ENCODE data around the gene RGSL1.

The RGSL1 gene

GRCh38 chr1:182552527-182552926 is 102.6 kb downstream of the RGSL1 start:
- DNase-seq, result no peak

GRCh38 chr1:182555493-182555892 is 105.5 kb downstream of the RGSL1 start:
- DNase-seq, result no peak

GRCh38 chr1:182556279-182556678 is 106.3 kb downstream of the RGSL1 start:
- no peak for DNase-seq

DNA sequence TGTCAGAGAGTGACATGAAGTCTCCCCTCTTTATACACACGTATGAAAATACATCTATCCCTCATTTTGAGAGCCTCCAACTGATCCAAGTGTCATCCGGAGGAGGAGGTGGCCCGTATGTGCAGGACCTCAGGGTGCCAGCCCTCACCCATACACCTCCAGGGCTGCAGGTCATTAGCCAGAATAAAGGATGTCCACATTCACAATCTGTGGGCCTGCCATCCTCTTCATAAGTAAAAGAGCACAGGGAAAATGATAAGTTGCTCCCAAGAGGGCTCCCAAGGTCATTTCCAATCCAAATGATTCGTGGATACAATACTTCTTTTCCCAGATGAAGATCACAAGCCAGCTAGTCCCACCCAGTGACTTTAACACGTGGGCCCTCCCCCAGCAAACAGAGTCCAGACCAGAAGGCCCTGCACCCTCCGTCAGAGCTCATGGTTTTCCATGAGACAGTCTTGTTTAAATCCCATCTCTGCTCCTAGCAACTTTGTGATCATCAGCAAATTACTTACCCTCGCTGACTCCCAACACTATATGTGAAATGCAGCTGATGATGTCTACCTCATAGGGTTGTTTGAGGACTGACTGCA is 110.5 kb downstream of the RGSL1 start:
- no peak for DNase-seq

DNA sequence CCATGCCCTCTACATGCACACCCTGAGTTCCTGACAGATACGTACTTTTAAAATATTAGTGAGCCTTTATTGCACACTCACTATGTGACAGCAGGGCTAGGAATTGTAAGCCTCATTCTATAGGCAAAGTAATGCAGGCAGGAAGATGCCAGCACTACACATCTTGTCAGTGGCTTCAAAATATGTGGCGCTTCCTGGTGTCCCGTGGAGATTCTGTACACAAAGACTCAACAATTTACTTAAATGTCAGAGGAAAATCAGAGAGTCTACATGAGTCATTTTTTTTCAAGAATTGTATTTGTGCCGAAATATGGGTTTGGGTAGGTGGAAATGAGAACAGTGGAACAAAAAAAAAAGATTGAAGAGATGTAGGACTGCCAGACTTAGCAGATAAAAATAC is 111.5 kb downstream of the RGSL1 start:
- DNase-seq, result no peak

GRCh38 chr1:182563095-182563494 is 113.1 kb downstream of the RGSL1 start:
- no peak for DNase-seq

GRCh38 chr1:182564406-182565004 is 114.6 kb downstream of the RGSL1 start:
- no peak for DNase-seq

DNA sequence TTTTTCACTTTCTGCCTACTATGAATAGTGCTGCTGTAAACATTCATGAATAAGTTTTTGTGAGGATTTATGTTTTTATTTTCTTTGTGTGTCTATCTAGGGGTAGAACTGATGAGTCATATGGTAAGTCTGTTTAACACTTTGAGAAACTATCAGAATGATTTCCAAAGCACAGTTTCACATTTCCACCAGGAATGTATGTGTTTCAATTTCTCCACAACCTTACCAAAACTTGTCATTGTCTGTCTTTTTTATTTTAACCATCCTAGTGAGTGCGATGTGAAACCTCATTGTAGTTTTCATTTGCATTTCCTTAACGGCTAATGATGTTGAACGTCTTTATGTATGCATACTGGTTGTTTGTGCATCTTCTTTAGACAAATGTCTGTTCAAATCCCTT is 115.6 kb downstream of the RGSL1 start:
- DNase-seq, result no peak

- no peak for DNase-seq
These were observed 117.7 kb downstream of the RGSL1 start for GRCh38 chr1:182567629-182568028.

- DNase-seq, result no peak
These were observed 118.8 kb downstream of the RGSL1 start for GRCh38 chr1:182568647-182569284.

- no peak for DNase-seq
These were observed 120.1 kb downstream of the RGSL1 start for GRCh38 chr1:182569939-182570610.

DNA sequence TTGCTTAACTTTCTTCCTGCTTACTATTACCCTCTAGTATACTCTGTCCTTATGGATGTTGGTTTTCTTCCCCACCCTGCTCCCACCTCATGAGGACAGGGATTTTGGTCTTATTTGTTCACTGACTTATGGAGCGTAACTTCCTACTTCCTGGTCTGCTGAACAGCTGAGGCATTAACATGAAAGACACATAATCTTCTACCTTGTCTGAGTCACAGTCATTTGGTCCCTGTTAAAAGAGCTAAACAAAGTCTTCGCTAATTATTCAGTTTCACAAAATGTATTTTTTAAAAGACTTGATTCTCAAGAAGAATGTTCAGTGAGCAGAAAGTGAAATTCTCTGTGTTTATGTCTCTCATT is 120.6 kb downstream of the RGSL1 start:
- DNase-seq, result no peak

- no peak for DNase-seq
These were observed 124.2 kb downstream of the RGSL1 start for GRCh38 chr1:182574156-182574555.

DNA sequence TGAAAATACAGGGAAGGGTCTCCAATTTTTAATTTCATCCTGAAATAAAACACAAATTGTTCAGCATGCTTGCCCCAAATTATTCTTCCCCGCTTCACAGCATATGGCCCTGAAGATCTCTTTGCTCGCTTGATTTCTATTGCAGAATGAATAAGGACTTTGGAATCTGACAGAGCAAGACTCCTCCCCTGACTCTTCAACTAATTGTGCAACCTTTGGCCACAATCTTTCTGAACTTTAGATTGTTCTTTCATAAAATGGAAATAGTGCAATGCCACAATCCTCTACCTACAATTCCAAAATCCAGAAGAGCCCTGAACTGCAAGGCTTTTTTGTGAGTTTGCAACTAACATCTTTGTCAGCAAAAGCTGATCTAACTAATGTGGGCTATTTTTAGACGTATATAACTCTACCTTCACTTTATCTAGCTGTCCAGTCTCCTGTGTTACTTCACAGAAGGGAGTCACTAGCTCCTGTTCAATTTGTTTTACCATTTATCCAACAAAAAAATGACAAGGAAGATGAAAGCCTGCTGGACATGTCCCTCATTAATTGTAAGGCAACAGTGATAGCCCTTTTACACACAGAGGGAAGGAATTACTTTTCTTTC is 125.7 kb downstream of the RGSL1 start:
- DNase-seq, result peak; percentile 41 to 53

DNA sequence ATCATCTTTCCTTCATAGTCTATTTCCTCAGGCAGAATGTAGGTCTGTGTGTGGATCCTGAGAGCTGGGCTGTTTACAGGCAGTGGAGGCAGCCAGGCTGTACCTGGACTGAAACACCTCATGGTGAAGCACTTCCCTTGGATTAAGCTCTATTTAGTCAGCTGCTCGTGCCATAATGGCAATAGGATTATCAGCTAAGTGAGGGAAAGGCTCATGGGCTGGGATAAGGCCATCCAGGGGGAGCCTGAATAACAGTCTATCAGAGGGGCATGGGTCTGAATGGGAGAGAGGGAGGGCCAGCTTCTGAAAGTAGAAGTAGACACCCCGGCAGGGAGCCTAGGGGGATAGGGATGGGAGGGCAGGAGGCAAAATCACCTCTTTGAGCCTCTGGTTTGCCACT is 130.8 kb downstream of the RGSL1 start:
- DNase-seq, result no peak

DNA sequence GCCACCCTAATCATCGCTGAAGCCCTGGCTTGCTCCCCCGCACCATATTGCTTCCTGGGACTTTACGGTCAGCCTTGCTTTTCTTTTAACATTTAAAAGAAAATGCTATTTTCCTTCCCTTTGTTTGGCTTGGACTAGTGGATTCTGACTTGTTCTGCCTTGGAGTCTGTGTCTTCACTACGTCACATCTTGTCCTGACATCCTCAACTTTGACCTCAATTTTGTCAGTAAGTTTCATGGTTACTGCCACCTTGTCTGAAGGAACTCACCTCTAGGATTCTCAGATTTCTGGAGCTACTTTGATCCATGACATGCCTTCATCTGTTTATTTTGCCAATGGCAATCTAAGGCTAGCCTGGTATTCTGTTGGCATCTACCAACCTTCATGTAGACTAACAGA is 134.8 kb downstream of the RGSL1 start:
- no peak for DNase-seq

DNA sequence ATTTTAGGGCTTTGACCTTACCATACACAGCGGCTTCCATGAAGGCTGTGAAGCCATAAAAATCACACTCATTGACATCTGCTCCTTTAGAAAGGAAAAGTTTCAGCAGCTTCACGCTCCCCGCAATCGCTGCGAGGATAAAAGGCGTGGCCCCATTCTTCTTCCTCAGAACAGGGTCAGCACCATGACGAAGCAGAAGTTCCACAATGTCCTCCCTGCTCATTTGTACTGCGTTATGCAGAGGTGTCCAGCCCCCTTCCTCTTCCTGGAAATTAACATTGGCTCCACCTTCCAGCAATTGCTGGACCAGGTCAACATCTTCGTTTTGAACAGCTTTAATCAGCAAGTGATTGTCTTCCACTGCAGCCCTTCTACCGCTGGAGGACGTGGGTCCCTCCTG is 136.4 kb downstream of the RGSL1 start:
- DNase-seq, result no peak

DNA sequence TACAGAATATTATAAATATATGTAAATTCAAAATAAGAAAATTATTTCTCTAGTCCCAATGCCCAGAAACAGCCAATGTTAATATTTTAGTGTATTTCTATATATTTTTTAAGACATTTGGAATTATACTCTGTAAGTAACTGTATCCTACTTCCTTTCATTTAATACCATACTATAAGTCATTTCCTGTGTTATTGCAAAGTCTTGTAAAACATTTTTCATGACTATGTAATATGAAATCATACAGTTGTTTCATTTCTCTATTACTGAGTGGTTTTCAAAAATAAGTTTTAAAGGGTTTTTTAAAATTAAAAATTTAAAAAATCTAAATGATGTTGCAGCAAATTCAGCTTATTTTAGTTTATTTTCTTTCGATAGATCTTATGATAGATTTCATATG is 137.1 kb downstream of the RGSL1 start:
- no peak for DNase-seq

DNA sequence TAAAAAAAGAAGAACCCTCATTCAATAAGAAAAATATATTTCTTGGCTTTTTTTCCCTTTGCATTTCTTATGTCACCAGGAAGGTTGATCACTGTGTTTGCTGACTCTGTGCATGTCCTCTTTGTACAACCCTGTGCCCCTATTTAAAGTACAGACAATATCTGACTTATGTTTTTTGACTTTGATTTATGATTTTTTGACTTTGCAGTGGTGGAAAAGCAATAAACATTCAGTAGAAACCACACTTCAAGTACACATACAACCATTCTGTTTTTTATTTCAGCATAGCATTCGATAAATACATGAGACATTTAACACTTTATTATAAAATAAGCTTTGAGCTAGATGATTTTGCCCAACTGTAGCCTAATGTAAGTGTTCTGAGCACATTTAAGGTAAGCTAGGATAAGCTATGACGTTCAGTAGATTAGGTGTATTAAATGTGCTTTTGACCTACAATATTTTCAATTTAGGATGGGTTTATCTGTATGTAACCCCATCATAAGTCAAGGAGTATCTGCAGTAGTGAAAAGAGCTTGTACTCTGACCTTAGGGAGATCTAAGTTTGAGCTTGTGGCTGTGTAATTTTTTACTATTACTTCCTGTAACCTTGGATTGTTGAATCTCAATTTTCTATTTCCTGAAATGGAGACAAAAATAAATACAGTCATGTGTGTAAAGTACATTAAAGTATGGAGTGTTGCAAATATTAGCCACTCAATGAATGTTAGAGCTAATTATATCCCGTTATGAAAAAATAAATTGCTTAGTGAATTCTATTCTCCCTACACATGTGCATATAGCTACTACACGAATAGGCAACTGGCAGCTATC is 137.9 kb downstream of the RGSL1 start:
- DNase-seq, result no peak

GRCh38 chr1:182588500-182589396 is 138.8 kb downstream of the RGSL1 start, which contains the start of gene RNASEL:
Gene RNASEL, minus strand, starts transcription at chr1:182589256. Its CDS starts 2,450 bp downstream, at chr1:182586806.
- DNase-seq, result peak; percentile 62 to 65

DNA sequence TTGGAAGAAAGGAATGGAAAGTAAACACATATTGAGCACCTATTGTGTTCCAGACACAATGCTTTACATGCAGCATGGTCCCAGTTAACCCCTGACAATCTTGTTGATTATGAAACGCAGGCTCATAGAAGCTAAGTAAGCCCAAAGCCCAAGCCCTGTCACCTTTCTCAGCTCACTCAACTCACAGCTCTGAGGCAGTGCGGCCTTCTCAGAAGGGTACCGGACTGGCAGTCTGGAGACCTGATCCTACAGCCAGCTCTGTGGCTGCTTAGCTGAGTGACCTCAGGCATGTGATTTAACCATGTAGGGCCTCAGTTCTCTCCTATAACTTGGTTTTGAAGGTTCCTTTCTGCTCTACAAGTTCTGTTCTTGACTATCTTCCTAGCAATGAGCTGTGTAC is 139.6 kb downstream of the RGSL1 start:
- no peak for DNase-seq

DNA sequence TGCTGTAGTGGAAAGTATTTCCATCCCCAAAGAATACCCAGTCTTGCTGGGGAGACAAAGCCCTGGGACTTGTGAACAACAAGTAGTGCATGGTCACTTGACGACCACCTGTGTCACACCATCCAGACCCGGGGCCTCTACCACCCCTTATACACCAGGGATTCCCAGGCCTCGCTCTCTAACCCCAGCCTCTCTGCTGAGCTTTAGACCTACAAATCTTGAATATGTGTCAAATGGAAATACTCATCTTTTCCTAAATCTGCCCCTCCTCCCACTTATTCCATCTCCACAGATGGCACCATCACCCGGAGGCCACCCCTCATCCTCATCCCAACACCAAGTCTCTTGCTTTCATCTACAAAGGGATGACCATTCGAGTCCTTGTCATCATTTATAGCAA is 140.0 kb downstream of the RGSL1 start:
- DNase-seq, result no peak
